Measurements from ENCODE around the gene WNT2B.

- TF ChIP-seq POLR2A (IDR thresholded peaks at IDR 0.05): no peak
- TF ChIP-seq, protein P1, sequence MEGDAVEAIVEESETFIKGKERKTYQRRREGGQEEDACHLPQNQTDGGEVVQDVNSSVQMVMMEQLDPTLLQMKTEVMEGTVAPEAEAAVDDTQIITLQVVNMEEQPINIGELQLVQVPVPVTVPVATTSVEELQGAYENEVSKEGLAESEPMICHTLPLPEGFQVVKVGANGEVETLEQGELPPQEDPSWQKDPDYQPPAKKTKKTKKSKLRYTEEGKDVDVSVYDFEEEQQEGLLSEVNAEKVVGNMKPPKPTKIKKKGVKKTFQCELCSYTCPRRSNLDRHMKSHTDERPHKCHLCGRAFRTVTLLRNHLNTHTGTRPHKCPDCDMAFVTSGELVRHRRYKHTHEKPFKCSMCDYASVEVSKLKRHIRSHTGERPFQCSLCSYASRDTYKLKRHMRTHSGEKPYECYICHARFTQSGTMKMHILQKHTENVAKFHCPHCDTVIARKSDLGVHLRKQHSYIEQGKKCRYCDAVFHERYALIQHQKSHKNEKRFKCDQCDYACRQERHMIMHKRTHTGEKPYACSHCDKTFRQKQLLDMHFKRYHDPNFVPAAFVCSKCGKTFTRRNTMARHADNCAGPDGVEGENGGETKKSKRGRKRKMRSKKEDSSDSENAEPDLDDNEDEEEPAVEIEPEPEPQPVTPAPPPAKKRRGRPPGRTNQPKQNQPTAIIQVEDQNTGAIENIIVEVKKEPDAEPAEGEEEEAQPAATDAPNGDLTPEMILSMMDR (IDR thresholded peaks at IDR 0.05): no peak
These were observed 49.9 kb downstream of the WNT2B start for GRCh38 chr1:112558634-112559033.
